GM12878 (cell line): ENCODE results near the gene YTHDF1. TPM values are rescaled to one million over a fixed set of nuclear protein-coding genes. Genes with fewer than 3 reads are reported as not detected.

ENCODE experiments used
- ATAC-seq: fragments of 200-7000 bp; cut with Tn5 transposase; 3 replicates; pipeline ENCODE4 v1.9.1; 2020; ENCODE audit warnings: mild to moderate bottlenecking, moderate library complexity
- BruUV-seq: library from RNA; stranded (reverse); fragments of 400-500 nt; replicated peaks from 2 replicates; lab custom pipeline; 2021; lab: Mats Ljungman, UMichigan
- CTCF ChIA-PET: fragments of 300-600 bp; sonication (Branson Sonifier 250); formaldehyde crosslinking; extraction: SDS; loops from one replicate; lab custom pipeline; 2021; ENCODE audit warnings: inconsistent platforms; lab: Yijun Ruan, JAX
- POLR2A ChIA-PET: fragments of 350-600 bp; formaldehyde crosslinking; extraction: SDS; loops from one replicate; lab custom pipeline; 2021; ENCODE audit warnings: inconsistent platforms; lab: Charles Lee
- RAD21 ChIA-PET: fragments of 300-600 bp; sonication (Branson Sonifier 250); formaldehyde crosslinking; loops from one replicate; lab custom pipeline; 2023; ENCODE audit warnings: antibody characterized with exemption; ENCODE audit not compliant: unreplicated experiment; lab: Charles Lee
- SMC1A ChIA-PET: fragments of 300-600 bp; sonication (Branson Sonifier 250); formaldehyde crosslinking; loops from one replicate; lab custom pipeline; 2023; ENCODE audit not compliant: unreplicated experiment, uncharacterized antibody; lab: Charles Lee
- DNase-seq: peaks from one replicate; pipeline ENCODE4 v3.0.0-alpha.2; 2011; ENCODE audit warnings: low read depth, low spot score
- FAIRE-seq: peaks from 3 replicates; lab custom pipeline; 2011; peaks lifted over from hg19 to GRCh38; lab: Jason Lieb, UNC
- H2AFZ ChIP-seq: 2 replicates; pipeline ENCODE4 v1.6.0; 2011; ENCODE audit warnings: low read depth, low read length, control low read depth; ENCODE audit not compliant: control insufficient read depth
- H3K27ac ChIP-seq: 2 replicates; pipeline ENCODE4 v1.5.1; 2011; ENCODE audit warnings: control low read depth; ENCODE audit not compliant: control insufficient read depth, insufficient read depth
- H3K27me3 ChIP-seq, 2 experiments: replicated peaks in 1 of 2; 2 replicates each; pipeline versions ENCODE4 v1.6.0 to v1.6.1; 2011; ENCODE audit warnings: low read length in 1 of 2; ENCODE audit not compliant: control insufficient read depth in 2 of 2, insufficient read depth in 2 of 2
- H3K36me3 ChIP-seq, 2 experiments: 2 replicates each; pipeline ENCODE4 v1.5.1; 2011; ENCODE audit warnings: low read length in 1 of 2; ENCODE audit not compliant: control insufficient read depth in 2 of 2, insufficient read depth in 2 of 2
- H3K4me1 ChIP-seq: 2 replicates; pipeline ENCODE4 v1.6.1; 2011; ENCODE audit warnings: mild to moderate bottlenecking, low read length, moderate library complexity, mixed read lengths; ENCODE audit not compliant: control insufficient read depth, insufficient read depth
- H3K4me2 ChIP-seq: 2 replicates; pipeline ENCODE4 v1.6.0; 2011; ENCODE audit warnings: control low read depth; ENCODE audit not compliant: control insufficient read depth, insufficient read depth
- H3K4me3 ChIP-seq: fragments of 200-600 bp; sonication (generic); 2 replicates; pipeline ENCODE4 v1.5.1; 2016
- H3K79me2 ChIP-seq: 2 replicates; pipeline ENCODE4 v1.6.0; 2011; ENCODE audit warnings: low read length; ENCODE audit not compliant: control insufficient read depth, insufficient read depth
- H3K9ac ChIP-seq: 2 replicates; pipeline ENCODE4 v1.8.0; 2011; ENCODE audit warnings: low read length, control low read depth, mixed read lengths; ENCODE audit not compliant: control insufficient read depth, insufficient read depth
- H3K9me3 ChIP-seq: replicated peaks from 3 replicates; pipeline ENCODE4 v1.5.1; 2011; ENCODE audit warnings: mild to moderate bottlenecking, low read length; ENCODE audit not compliant: control insufficient read depth, insufficient read depth
- H4K20me1 ChIP-seq: 2 replicates; pipeline ENCODE4 v1.6.0; 2011; ENCODE audit not compliant: control insufficient read depth, insufficient read depth
- ASH2L ChIP-seq: fragments of 300-600, 200-600 bp; sonication (generic); IDR thresholded peaks from 2 replicates; pipeline ENCODE4 v1.6.1; 2017; ENCODE audit warnings: low read depth, mild to moderate bottlenecking, borderline replicate concordance
- ATF3 ChIP-seq: IDR thresholded peaks from 2 replicates; pipeline ENCODE4 v1.6.1; 2011; ENCODE audit warnings: low read depth, mild to moderate bottlenecking, low read length, moderate library complexity, borderline replicate concordance; ENCODE audit errors: extremely low read depth
- BCLAF1 ChIP-seq: fragments of 450-650 bp; IDR thresholded peaks from 2 replicates; pipeline ENCODE4 v1.6.1; 2017; ENCODE audit warnings: antibody characterized with exemption, mild to moderate bottlenecking, moderate library complexity
- CHD1 ChIP-seq: IDR thresholded peaks from 2 replicates; pipeline ENCODE4 v1.6.1; 2012; ENCODE audit warnings: low read depth, low read length, improper control_type of control experiment
- E4F1 ChIP-seq: fragments of 450-650 bp; IDR thresholded peaks from 2 replicates; pipeline ENCODE4 v1.6.1; 2018; ENCODE audit warnings: borderline replicate concordance, mild to moderate bottlenecking; ENCODE audit not compliant: partially characterized antibody
- EED ChIP-seq: sonication (generic); IDR thresholded peaks from 2 replicates; pipeline ENCODE4 v1.6.1; 2016; ENCODE audit warnings: antibody characterized with exemption, low read depth
- NFIC ChIP-seq: IDR thresholded peaks from 2 replicates; pipeline ENCODE4 v1.6.1; 2012; ENCODE audit warnings: low read depth, mild to moderate bottlenecking, inconsistent platforms, low read length, moderate library complexity
- POU2F2 ChIP-seq: IDR thresholded peaks from 3 replicates; pipeline ENCODE4 v1.6.1; 2011; ENCODE audit warnings: low read depth, mild to moderate bottlenecking, low read length, borderline replicate concordance
- SP1 ChIP-seq: IDR thresholded peaks from one replicate; pipeline ENCODE4 v1.6.1; 2011; ENCODE audit warnings: low read depth, low read length
- TAF1 ChIP-seq: IDR thresholded peaks from 2 replicates; pipeline ENCODE4 v1.6.1; 2011; ENCODE audit warnings: mild to moderate bottlenecking, low read depth, low read length, borderline replicate concordance
- USF1 ChIP-seq: IDR thresholded peaks from 2 replicates; pipeline ENCODE4 v1.6.1; 2011; ENCODE audit warnings: borderline replicate concordance, low read depth, mild to moderate bottlenecking, moderate library complexity, mixed read lengths, low read length; ENCODE audit not compliant: insufficient read depth; ENCODE audit errors: extremely low read length
- WRNIP1 ChIP-seq: IDR thresholded peaks from 2 replicates; pipeline ENCODE4 v1.6.1; 2011; ENCODE audit warnings: low read depth, low read length, improper control_type of control experiment, borderline replicate concordance
- WGBS: methylation state at CpG from one replicate; pipeline ENCODE4 v1.1.6; 2016; ENCODE audit warnings: low lambda C conversion rate; ENCODE audit not compliant: insufficient replicate concordance, insufficient coverage; ENCODE audit errors: missing lambda C conversion rate; 5-methylcytosine and 5-hydroxymethylcytosine counted together
- in situ Hi-C: fragments of 300-500 bp; cut with MboI; formaldehyde crosslinking; loops from 9 replicates; pipeline ENCODE4 v1.14.3; 2018; ENCODE audit warnings: mixed read lengths
- intact Hi-C: fragments of 100-400 bp; cut with micrococcal nuclease; formaldehyde crosslinking; loops from one replicate; pipeline ENCODE4 v1.14.2; 2022; ENCODE audit not compliant: unreplicated experiment
- polyA plus RNA-seq, 11 experiments: library from polyadenylated mRNA; depleted of rRNA in 4 of 11; unstranded in 6 of 11; stranded (reverse) in 5 of 11; fragments of >200 nt; fragmentation: Nextera tagmentation in 4 of 11; fragmentation: Illumina TruSeq in 1 of 11; extraction: Ambion mirVana in 4 of 11; extraction: Trizol in 1 of 11; gene quantifications; 1 replicate in 1 of 11; 2 replicates in 10 of 11; pipeline versions ENCODE4 v1.2.1 to v1.2.3, GENCODE V29; 2011 to 2016; ENCODE audit warnings: inconsistent platforms in 2 of 11, missing spikeins in 2 of 11, low read depth in 1 of 11
- total RNA-seq, 4 experiments: library from RNA; depleted of rRNA in 3 of 4; stranded (reverse); fragments of >200 nt in 3 of 4; fragmentation: Illumina TruSeq in 1 of 4; extraction: Trizol in 1 of 4; gene quantifications; 2 replicates each; pipeline versions ENCODE4 v1.2.1 to v1.2.3, GENCODE V29; 2013 to 2021

YTHDF1 gene
- total and polyA plus RNA-seq, 10 of the 15 experiments (the other 5 are each of a cell fraction or from before 2014, with no cell fraction given), result 4.6 to 37.8 (median 20.5) TPM

- Histone ChIP-seq H3K9me3 (no peaks in the 10 kb centered on the region), H2AFZ (no peak overlapping the region), H3K9ac (no peak overlapping the region), H3K36me3 (no peaks in the 10 kb centered on the region), H3K27me3 (peaks cover 0 to 2% of the 10 kb centered on the region in 2 experiments; a peak in 3 of 4 replicates), H3K27ac (no peak overlapping the region), H4K20me1 (no peaks in the 10 kb centered on the region), H3K4me2 (no peak overlapping the region)
- 69% methylated on average over 25 of the region's 25 CpGs for WGBS
- in situ Hi-C loops (no loop called here), intact Hi-C loops (no loop called here)
- POLR2A ChIA-PET, result no interaction called here
- SMC1A ChIA-PET, result no interaction called here
- ATAC-seq (no peak), FAIRE-seq (no peak)
- BruUV-seq, result no TSS peak
- no peak for TF ChIP-seq USF1
- TF ChIP-seq TAF1, result no peak
- TF ChIP-seq POU2F2, result no peak
- TF ChIP-seq NFIC, result no peak
- no peak for TF ChIP-seq BCLAF1
- TF ChIP-seq SP1, result no peak
- no peak for TF ChIP-seq CHD1
- no peak for TF ChIP-seq EED
- TF ChIP-seq ATF3, result no peak
- no peak for TF ChIP-seq ASH2L
- TF ChIP-seq WRNIP1, result no peak
- TF ChIP-seq E4F1, result no peak
- TF ChIP-seq, all 136 proteins: peak for 0
- RAD21 ChIA-PET, result no interaction called here
- H3K79me2 ChIP-seq, result no peaks in the 10 kb centered on the region
- DNase-seq, result no peak
- CTCF ChIA-PET, result no interaction called here
- H3K4me3 ChIP-seq, result no peak overlapping the region
- H3K4me1 ChIP-seq, result no peaks in the 10 kb centered on the region
These were observed 50.4 kb downstream of the YTHDF1 start for GRCh38 chr20:63165356-63166192.
